Astrocyte of the hippocampus (primary cell): ENCODE data around the gene CARMIL1.

Source experiments
- DNase-seq: peaks from one replicate; pipeline ENCODE4 v3.0.0; 2011; ENCODE audit warnings: low read depth, low spot score

Gene CARMIL1

DNA sequence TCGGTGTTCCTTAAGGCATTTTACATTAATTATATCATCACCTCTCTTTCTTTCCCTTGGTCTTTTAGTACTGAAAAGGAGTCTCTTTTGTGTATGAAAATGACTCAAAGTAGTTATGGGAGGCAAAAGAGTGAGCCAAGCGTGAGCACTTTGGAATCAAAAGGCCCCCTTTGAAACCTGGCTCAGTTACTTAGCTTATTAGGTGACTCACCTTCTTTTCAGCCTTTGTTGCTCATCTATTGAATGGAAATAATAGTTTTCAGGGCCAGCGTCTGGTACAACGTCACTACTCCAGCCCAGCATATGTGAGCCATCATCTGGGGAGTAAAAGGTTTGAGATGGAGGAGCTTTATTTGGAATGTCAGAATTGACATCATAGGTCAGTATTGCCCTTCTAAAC is 225.5 kb downstream of the CARMIL1 start:
- DNase-seq = peak; percentile 83

DNA sequence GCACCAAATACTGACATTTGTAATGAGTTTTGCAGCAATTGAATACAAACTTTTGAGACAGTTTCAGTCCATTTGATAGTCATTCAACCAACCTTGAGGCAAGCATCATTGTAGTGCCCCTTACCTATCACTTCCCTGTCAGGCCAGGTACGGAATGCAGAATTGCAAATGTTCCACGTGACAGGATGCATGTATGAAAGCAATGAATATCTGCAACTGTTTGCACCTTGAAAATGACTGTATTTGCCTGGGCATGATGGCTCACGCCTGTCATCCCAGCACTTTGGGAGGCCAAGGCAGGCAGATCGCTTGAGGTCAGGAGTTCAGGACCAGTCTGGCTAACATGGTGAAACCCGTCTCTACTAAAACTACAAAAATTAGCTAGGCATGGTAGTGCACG is 226.8 kb downstream of the CARMIL1 start:
- DNase-seq = no peak

DNA sequence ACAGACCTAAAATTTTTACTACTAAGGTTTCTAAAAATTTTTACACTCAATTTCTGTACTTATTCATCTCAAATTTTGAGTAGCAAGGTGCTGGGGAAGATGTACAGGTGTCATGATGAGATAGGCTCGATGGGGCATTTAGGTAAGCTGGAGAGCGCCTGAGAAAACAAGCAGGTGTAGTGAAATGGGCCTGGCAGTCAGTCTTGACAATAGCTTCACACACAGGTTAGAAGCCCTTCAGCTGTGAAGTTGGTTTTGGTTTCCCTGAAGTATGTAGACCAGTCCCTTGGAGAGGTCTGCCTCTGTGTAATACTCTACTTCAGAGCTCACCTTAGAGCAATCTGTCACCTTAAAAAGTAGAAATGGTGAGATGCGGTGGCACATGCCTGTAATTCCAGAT is 228.9 kb downstream of the CARMIL1 start:
- no peak for DNase-seq

DNA sequence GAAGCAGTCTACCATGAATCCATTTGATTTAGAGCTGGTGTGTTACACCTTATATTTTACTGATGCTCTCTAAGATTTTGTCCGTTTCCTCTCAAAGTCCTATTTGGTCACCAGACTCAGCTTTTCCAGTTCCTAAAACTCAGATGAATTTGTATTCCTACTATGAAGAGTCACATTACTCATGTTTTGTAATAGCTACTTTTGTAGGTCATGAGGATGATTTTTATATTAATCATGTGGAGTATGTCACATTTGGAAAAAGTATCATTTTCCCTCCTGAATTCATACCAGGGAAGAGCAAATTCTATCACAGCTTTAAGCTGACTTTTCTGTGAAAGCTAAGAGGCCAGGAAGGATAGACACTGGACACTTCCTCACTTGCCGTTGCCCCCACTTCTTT is 232.2 kb downstream of the CARMIL1 start:
- DNase-seq = no peak

DNA sequence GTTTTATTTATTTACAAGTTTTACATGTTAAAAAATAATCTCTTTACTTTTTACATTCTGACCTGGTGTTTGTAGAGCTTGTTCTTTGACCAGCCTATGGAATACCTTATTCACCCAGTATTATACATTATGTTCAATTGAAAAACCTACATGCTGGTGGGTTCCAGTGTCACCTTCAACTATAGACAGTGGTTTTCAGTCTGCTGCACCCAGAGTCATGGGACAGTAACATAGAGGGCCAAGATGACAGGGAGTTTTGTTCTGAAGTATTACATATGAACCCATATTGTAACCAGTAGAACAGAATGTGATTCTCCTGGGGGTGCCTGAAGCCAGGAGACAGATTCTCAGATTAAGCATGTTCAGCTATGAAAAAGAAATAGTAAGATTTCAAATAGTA is 233.4 kb downstream of the CARMIL1 start:
- no peak for DNase-seq

DNA sequence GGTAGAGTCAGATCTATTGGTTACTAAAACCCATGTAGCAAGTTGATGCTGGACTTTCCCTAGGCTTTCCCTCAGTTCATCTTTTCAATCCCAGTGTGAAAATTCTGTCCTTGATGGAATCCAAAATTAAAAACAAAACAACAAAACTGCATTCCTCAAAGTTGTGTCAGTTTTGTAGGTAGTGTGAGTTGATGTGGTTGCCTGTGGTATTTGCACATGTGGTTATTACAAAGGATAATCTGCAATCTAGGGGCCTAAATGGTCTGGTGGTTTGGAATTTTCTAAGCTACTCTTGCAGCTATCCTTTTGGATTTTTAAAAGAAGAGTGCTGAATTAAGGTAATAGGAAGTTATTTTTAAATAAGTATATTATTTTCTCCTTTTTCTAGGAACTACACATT is 240.7 kb downstream of the CARMIL1 start:
- peak; percentile 53 for DNase-seq

DNA sequence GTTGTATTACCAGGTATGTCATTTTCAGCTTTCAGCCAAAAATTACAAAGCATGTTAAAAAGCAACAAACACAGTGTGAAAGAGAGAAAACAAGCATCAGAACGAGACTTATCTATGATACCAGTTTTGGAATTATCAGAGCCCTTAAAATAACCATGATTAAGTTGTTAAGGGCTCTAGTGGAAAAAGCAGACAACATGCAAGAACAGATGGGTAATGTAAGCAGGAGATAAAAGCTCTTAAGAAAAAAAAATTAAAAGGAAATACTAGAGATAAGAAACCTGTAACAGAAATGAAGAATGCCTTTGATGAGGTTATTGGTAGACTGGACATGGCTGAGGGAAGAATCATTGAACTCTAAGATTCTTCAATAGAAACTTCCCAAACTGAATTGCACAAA is 245.4 kb downstream of the CARMIL1 start:
- no peak for DNase-seq

DNA sequence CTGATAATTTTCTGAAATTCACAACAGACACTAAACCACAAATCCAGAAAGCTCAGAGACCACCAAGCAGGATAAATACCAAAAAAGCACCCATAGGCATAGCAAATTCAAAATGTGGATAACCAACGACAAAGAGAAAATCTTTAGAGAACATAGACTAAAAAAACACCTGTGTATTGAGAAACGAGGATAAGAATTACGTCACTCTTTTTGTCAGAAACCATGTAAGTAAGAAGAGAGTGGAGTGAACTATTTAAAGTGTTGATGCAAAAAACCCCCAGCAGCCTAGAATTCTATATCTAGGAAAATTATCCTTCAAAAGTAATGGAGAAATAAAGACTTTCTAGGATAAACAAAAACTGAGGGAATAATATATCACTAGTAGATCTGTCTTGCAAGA is 245.9 kb downstream of the CARMIL1 start:
- DNase-seq = no peak

DNA sequence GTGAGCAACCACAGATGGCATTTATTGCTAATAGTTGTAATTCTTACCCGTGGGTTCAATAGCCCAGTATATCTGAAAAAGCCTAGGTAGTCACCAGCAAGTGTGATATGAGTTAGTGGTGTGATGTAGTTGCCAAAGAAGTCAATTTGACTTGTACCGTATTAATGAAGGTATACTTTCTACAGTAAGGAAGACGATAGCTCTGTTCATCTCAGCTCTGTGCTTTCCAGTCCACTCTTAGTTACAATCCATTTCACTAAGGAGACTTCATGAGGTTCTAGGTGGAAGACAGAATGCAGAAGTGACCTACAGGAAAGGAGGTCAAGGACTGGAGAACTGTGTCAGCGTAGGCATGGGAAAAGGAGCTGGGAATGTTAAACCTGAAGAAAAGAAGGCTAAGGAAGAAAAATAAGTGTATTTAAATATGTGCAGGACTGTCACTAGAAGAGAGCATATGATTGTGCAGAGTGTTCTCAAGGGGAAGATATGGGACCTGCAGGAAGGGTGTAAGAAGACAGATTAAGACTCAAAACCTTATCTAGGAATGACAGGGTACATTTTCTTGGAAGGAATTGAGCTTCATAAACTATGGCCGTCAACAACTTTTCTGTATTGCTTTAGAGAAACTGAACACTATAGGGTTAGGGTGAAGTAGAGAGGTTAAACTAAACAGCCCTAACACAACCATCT is 255.9 kb downstream of the CARMIL1 start:
- no peak for DNase-seq

DNA sequence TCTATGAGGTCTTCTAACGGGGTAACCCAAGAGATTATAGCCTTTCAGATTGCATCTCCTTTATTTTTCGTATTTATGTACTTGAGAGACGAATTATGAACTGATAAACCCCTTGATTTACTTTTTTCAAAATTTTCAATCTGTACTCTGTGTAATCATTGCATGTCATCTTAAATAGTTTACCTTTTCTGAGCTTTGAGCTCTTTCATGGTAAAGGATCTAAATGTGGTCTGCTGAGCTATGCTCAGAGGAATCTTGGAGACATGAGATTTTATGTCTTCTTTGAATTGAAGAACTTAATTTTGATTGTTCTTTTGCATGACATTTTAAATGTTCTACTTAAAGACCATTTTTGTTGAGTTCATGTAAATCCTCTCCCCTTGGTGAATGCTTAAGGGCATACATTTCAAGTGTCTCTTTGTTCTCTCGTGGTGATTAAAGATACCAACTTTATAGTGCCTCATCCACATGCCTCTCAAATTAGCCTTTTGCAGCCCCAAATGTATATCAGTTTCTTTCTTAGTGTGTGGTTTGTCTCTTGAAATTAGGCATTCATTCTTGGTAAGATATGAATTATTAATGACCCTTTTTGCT is 256.6 kb downstream of the CARMIL1 start:
- DNase-seq = no peak

DNA sequence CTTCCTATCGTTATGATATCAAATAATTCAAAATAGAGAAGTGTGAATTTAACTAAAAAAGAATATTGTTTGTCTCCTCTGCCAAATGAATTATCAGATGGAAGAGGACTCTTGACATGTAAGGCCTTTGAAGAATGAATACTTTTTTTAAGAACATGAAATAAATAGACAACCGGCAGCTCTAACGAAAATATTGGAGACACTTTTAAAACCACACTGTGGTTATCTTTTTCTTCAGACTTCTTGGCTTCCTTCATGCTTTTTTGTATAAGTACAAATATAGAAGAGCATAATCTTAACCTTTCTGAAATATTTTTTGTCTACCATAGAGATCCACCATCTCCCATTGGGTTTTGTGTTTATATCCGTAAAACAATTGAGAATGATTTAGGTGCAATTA is 257.6 kb downstream of the CARMIL1 start:
- no peak for DNase-seq

DNA sequence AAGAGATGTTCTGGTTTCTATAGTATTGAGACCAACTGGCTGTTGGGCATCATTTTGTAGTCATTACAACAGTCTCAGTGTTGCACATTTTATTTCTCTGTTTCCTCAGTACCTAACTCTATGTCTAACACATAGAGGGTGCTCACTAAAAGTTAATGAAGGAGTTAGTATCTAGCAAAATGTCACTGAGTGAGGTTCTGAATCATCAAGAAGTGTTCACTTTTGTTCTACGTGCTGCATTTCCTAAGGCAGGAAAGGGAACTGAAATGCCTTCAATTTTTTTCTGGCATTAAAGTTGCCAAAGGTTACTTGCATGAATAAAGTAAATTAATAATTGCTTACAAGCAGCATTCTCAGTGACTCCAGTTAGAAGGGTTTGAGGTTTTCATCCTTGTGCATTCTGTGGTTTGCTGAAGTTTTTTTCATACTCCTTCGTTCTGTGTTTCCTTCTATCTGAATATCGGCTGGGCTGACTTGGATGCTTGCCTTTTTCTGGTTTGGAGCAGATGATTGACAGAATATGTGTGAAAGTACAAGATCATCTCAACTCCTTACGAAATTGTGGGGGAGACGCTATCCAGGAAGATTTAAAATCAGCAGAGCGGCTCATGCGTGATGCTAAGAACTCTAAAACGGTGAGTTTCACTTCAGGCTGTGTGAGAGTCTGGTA is 258.3 kb downstream of the CARMIL1 start:
- DNase-seq = peak; percentile 66

DNA sequence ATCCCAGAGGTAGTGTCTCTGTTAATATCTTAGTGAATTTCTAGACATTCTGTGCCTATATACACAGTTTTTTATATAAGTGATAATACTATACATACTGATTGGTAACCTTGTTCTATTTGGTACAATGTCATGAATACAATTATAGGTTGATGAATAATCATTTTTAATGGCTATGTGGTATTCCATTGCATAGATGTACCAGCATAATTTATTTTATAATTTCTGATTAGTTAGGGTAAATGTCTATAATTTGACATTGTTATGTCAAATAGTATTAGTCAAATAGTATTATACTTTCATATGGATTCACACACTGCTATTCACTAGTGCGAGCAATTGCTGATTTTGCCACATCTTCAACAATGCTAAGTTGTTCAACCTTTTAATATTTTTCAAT is 262.1 kb downstream of the CARMIL1 start:
- no peak for DNase-seq

DNA sequence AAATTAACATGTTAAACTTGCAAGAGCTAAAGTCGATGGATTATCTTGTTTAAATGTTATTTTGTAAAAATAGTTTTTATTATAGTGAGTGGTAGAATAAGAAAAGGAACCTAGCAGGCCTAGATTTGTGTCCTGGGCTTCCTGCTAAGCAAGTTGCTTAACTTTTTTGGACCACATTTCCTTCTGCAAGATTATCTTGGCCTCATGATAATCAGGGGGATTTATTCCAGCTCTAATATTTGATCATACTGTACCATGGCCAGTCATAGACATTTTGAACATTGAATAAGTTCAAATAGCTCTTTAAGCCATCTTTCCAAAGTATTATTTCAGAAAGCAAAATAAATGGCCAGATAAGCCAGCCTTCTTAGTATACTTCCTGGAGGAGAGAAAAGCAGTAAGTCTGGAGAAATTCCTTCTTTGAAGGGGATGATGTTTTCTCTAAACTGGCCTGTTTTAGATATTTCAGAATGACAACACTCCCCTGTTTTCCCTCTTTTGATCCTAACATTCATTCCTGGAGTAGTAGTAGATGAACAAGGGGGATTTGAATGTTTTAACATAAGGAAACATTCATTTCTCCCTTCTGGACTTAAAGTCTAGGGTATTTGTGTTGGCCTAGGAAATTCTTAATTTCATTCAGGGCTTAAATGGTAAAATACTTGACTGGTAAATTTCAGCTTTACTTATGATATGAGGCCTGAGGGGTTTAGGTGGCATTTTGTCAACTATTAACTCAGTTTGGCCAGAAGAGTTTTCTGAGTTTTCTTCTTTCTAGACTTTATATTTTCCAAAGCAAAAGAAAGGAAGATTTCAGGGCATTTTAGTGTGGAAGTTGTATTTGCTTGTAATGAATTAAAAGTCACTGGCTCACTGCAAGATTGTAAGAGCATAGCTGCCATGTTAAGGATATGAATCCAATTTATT is 264.1 kb downstream of the CARMIL1 start:
- no peak for DNase-seq

DNA sequence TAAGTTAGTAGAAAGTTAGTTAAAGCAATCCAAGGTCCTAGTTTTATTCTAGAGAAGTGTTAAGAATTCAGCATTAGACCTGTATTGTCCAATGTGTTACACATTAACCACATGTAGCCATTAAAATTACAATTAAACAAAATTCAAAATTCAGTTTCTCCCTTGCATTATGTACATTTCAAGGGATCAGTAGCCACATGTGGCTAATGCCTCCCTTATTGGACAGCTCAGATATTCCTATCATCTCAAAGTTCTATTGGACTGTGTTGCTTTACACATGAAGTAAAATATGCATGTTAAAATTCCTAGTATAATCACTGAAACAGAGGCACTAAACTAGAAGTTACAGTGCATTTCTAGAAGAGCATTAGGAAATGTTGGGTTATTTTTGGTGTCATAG is 265.7 kb downstream of the CARMIL1 start:
- no peak for DNase-seq

DNA sequence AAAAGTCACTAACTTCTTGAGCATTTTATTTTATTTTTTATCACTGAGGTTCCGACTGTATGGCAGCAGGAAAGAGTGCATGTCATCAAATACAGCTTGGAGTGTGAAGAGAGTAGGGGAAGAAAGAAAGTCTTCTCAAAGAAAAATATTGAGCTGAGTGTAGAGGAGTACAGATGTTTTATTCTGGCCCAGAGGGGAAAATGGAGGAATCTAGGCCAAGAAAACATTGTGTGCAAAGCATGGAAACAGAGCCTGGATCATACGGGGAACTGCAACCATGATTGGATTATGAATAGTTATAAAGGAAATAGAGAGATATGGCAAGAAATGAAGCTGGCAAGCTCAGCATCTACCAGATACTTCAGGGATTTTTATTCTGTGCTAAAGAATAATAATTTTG is 268.6 kb downstream of the CARMIL1 start:
- no peak for DNase-seq

DNA sequence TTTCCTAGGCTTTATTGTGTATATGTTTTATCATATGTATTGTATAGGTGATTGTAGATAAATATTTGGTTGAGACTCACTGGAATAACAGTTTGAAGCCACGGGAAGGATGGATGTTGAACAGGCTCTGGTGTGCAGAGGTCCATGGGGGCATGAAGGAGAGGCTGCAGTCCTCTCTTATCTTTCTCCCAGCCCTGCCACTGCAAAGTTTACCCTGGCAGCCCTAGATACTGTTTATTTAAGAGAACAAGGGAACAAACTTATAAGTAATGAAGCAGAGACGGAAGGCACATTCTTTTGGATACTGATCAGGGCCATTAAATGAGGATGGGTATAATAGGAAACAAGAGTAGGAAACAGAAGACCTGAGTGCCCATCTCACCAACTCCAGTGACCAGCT is 269.3 kb downstream of the CARMIL1 start:
- no peak for DNase-seq

DNA sequence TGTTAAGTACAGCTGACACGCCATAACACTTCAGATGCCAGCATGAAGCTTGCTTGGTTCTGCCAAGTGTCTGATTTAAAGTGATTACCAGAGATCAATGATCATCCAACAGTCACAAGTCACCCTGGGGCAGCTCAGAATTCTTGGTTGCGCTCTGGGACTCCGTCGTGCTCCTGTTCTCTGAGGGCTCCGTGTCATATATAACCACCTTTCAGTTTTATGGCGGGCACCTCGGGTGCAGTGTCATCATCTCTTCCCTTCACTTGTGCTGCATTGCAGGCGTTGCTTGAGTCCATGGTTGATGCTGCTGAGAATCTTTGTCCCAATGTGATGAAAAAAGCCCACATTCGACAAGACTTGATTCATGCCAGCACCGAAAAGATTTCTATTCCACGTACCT is 271.5 kb downstream of the CARMIL1 start:
- no peak for DNase-seq

DNA sequence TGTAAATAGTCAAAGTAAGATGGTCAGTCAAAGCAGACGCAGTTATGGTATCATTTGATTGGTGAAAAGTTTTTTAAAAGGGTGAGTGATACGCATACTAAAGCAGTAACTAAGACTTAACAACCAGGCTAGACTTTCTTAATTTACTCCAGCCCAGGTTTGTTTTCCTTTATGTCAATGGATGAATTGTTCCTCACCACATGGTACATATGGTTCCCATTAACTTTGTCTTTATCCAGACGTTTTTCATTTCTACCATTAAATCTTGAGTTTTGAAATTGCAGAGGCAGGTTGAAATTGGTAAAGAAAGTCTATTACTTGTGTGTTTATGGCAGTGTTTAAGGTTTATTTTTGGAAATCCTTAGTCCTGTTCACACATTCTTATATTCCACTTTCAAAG is 274.3 kb downstream of the CARMIL1 start:
- no peak for DNase-seq

DNA sequence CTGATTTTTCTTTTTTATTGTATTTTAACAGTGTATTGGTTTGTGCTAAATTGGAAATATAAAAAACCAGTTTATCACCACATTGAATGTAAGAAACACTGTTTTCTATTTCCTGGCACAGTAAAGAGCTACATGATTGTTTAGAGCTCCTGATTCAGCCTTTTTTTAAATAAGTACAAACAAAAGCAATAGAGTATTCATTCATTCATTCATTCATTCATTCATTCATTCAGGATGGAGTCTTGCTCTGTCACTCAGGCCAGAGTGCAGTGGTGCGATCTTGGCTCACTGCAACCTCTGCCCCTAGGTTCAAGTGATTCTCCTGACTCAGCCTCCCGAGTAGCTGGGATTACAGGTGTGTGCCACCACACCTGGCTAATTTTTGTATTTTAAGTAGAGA is 276.0 kb downstream of the CARMIL1 start:
- DNase-seq = no peak

DNA sequence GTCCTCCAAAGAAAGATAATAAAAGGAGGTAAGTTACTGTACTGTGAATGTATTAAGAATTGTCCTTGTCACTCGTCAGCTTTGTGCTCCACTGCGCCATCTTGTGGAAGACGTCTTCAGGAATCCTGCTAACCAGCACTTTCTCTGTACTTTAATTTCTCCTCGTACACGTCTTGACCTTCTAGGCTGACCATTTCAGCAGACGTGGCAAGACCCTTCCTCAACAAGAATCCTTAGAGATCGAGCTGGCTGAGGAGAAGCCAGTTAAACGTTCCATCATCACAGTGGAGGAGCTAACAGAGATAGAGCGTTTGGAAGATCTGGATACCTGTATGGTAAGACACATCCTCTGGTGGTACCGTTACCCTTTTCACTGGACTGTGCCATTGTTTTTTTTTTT is 277.3 kb downstream of the CARMIL1 start:
- peak; percentile 86 for DNase-seq

DNA sequence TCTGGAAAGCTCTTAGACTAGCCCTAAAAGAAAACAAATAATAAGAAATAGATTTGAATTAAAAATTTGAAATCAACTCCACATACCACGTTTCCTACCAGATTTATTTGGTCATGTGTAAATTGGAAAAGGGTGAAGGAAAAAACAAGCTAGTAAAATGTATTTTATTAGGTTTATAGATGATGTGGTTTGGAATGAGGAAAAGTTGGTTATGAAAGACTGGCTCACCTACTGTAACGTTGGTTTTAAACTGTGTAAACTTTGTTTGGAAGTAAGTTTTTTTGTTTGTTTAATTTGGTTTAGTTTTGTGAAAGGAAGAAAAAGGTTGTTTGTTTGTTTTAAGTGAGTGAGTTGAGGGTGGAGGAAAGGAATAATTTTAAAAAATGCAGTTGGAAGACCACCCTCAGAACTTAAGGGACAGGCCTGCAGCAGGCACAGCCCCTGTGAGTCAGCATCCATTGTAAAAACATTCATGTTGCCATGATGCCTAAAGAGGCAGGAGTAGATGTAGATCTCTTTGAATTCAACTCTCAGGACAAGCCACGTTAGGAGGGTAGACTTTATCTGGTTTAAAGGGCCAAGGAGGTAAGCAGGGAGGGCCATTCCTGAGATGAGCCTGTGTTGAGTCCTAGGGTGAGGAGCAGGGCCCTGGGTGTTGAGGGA is 279.1 kb downstream of the CARMIL1 start:
- no peak for DNase-seq
